Immature natural killer cell (primary cell): Measurements from ENCODE around the gene PAPLN. TPM values are rescaled to one million over a fixed set of nuclear protein-coding genes. Genes with fewer than 3 reads are reported as not detected.
A peak's percentile ranks its signal among the peaks of the same experiment; 100 is the strongest.

ENCODE experiments used
- DNase-seq, 3 donors: peaks; one replicate each; pipeline ENCODE4 v3.0.0; 2022; ENCODE audit warnings: mixed read lengths in 1 of 3
- H3K27ac Mint-ChIP-seq, 6 donors: one replicate each; pipeline ENCODE4 v1.8.0; 2020; ENCODE audit warnings: mixed read lengths in 6 of 6, mild to moderate bottlenecking in 5 of 6, inconsistent platforms in 4 of 6, moderate library complexity in 3 of 6
- H3K27me3 Mint-ChIP-seq, 3 donors: one replicate each; pipeline ENCODE4 v1.8.0; 2020 to 2021; ENCODE audit warnings: low read depth in 3 of 3, mild to moderate bottlenecking in 3 of 3, mixed read lengths in 3 of 3, moderate library complexity in 3 of 3, inconsistent platforms in 1 of 3
- H3K36me3 Mint-ChIP-seq, 3 donors: one replicate each; pipeline ENCODE4 v1.8.0; 2020; ENCODE audit warnings: mixed read lengths in 3 of 3, inconsistent platforms in 2 of 3, mild to moderate bottlenecking in 2 of 3
- H3K4me1 Mint-ChIP-seq, 2 donors: one replicate each; pipeline ENCODE4 v1.8.0; 2020; ENCODE audit warnings: inconsistent platforms in 2 of 2, mild to moderate bottlenecking in 2 of 2, mixed read lengths in 2 of 2, moderate library complexity in 1 of 2
- H3K4me3 Mint-ChIP-seq, 5 donors: one replicate each; pipeline ENCODE4 v1.8.0; 2020; ENCODE audit warnings: mild to moderate bottlenecking in 5 of 5, mixed read lengths in 5 of 5, inconsistent platforms in 3 of 5, moderate library complexity in 3 of 5
- H3K9me3 Mint-ChIP-seq, 6 donors: one replicate each; pipeline ENCODE4 v1.8.0; 2020; ENCODE audit warnings: mild to moderate bottlenecking in 6 of 6, mixed read lengths in 6 of 6, inconsistent platforms in 4 of 6, moderate library complexity in 3 of 6
- polyA plus RNA-seq, 3 donors: library from polyadenylated mRNA; unstranded; fragments of 300-500 nt; fragmentation: Illumina TruSeq; gene quantifications; one replicate each; pipeline ENCODE4 v1.2.3, GENCODE V29; 2021

Gene PAPLN
- polyA plus RNA-seq, 3 donors from 2014 or later: 0.15 to 0.47 TPM; not detected in 1

DNA sequence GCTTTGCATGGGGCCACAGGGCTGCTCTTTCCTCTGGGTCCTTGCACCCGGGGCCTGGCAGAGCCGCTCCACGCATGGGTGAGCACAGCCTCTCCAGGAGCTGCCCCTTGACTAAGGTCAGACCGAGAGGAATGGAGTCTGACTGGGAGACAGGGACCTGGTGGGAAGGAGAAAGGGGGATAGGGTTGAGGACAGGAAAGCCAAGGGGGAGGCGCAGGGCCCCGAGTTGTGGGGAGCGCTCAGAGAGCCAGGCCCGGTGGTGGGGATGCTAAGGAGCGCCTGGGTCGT lies 16.0 kb downstream of the PAPLN start:
- Mint-ChIP-seq H3K36me3 (no peaks in the 10 kb centered on the region), H3K9me3 (no peaks in the 10 kb centered on the region), H3K27ac (no peak overlapping the region), H3K4me1 (no peaks in the 10 kb centered on the region), H3K4me3 (no peak overlapping the region), H3K27me3 (peaks cover 0 to 2% (median 2%) of the 10 kb centered on the region in 3 donors)
- DNase-seq: no peak

DNA sequence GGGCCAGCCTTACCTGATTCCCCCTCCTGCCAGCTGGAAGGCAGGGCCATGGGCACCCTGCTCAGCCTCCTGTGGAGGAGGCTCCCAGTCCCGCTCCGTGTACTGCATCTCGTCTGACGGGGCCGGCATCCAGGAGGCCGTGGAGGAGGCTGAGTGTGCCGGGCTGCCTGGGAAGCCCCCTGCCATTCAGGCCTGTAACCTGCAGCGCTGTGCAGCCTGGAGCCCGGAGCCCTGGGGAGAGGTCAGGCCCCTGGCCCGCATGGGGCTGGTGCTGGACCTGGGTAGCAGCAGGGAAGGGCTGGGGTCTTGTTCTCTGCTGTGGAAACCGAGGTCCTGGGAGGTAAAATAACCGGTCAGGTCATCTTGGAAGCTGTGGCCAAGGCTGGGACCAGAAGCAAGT lies 16.4 kb downstream of the PAPLN start:
- no peak overlapping the region for H3K4me3 Mint-ChIP-seq
- DNase-seq: no peak

DNA sequence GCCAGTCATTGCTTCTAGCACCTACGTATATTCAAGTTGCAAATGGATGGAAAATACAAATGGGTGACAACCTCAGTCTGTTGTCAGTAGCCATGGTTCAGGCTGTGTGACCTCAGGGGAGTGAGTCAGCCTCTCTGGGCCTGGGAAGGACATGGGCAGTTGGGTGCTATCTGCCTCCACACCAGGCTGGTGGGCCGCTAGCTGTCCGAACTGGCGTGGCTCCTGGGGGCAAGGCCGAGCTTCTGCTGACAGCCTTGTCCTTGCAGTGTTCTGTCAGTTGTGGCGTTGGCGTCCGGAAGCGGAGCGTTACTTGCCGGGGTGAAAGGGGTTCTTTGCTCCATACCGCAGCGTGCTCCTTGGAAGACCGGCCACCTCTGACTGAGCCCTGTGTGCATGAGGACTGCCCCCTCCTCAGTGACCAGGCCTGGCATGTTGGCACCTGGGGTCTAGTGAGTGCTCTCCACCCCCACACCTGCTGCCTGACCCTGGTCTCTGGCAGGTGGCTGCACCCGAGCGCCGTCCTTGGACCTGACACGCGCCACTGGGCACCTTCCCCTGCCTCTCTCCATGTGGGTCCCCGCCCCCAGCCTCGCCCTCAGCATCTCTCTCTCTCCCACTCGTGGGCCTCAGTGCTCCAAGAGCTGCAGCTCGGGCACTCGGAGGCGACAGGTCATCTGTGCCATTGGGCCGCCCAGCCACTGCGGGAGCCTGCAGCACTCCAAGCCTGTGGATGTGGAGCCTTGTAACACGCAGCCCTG lies 17.1 kb downstream of the PAPLN start:
- Mint-ChIP-seq H3K9me3 (no peaks in the 10 kb centered on the region), H3K4me1 (no peaks in the 10 kb centered on the region), H3K36me3 (no peaks in the 10 kb centered on the region), H3K4me3 (no peak overlapping the region), H3K27me3 (peaks cover 0 to 2% (median 0%) of the 10 kb centered on the region in 3 donors), H3K27ac (no peak overlapping the region)
- no peak for DNase-seq

More for the DNA sequence above, 16.4 kb downstream of the PAPLN start:
- H3K4me1 Mint-ChIP-seq: no peaks in the 10 kb centered on the region
- H3K27ac Mint-ChIP-seq: no peak overlapping the region
- no peaks in the 10 kb centered on the region for H3K9me3 Mint-ChIP-seq
- H3K36me3 Mint-ChIP-seq: no peaks in the 10 kb centered on the region
- peaks cover 0 to 2% (median 2%) of the 10 kb centered on the region in 3 donors for H3K27me3 Mint-ChIP-seq

DNA sequence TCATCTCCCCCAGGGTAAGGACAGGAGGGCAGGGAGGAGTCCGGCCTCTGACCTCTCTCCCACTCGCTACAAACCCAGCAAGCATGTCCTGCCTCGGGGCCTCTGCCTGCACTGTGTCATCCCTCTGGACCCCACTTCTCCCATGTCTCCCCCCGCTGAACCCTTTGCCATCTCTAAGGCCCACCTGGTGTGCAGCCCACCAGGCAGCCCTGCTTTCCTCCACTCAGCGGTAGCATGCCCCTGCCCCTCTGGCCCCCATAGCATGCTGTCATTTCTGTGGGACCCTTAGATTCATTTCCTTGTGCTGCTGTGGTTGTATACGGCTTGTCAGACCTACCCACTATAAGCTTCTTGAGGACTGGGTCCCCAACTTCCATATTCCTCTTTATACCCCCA lies 17.7 kb downstream of the PAPLN start:
- Mint-ChIP-seq H3K27ac (no peak overlapping the region), H3K27me3 (peaks cover 0 to 2% (median 0%) of the 10 kb centered on the region in 3 donors), H3K4me1 (no peaks in the 10 kb centered on the region), H3K4me3 (no peak overlapping the region), H3K36me3 (no peaks in the 10 kb centered on the region), H3K9me3 (no peaks in the 10 kb centered on the region)
- no peak for DNase-seq

DNA sequence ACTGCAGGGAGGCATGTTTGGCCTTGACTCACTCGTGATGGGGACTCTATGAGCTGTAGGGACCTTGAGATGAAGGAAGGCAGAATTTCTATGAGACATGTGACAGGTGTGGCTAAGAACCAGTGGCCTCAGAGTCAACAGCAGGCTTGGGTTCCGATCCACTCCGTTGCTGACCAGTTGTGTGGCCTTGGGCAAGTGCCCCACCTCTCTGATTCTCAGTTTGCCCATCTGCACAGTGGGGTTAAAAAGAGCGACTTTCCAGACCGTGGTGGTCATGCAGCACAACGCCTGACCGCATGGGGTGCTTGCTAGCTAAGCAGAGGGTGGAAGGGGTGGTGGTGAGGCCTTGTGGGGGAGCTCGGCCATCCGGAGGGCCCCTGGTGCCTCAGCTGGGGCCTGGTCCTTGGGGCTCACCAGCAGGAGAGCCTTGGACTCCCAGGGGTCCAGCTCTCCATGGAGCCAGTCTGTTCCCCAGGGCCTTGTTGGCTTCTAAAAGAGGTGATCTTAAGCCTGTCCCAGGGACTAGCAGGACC lies 18.5 kb downstream of the PAPLN start:
- Mint-ChIP-seq H3K27ac (no peak overlapping the region), H3K4me1 (no peaks in the 10 kb centered on the region), H3K36me3 (no peaks in the 10 kb centered on the region), H3K4me3 (no peak overlapping the region), H3K27me3 (peaks cover 0 to 2% (median 0%) of the 10 kb centered on the region in 3 donors), H3K9me3 (no peaks in the 10 kb centered on the region)
- no peak for DNase-seq

DNA sequence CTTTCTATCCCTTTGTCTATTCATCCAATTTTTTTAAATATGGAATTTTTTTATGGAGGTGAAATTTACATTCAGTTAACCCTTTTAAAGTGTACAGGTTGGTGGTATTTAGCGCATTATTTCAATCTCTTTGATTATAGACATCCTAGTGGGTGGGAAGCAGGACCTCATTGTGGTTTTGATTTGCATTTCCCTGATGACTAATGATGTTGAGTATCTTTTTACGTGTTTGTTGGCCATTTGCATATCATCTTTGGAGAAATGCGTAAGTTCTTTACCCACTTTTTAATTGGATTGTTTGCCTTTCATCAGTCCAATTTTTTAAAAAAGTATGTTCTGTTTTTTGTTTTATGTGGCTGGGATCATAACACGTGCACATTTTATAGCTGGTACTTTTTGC lies 20.8 kb downstream of the PAPLN start:
- Mint-ChIP-seq H3K4me3 (no peak overlapping the region), H3K36me3 (no peaks in the 10 kb centered on the region), H3K4me1 (no peaks in the 10 kb centered on the region), H3K27me3 (no peaks in the 10 kb centered on the region), H3K27ac (no peak overlapping the region), H3K9me3 (no peaks in the 10 kb centered on the region)
- DNase-seq: no peak

DNA sequence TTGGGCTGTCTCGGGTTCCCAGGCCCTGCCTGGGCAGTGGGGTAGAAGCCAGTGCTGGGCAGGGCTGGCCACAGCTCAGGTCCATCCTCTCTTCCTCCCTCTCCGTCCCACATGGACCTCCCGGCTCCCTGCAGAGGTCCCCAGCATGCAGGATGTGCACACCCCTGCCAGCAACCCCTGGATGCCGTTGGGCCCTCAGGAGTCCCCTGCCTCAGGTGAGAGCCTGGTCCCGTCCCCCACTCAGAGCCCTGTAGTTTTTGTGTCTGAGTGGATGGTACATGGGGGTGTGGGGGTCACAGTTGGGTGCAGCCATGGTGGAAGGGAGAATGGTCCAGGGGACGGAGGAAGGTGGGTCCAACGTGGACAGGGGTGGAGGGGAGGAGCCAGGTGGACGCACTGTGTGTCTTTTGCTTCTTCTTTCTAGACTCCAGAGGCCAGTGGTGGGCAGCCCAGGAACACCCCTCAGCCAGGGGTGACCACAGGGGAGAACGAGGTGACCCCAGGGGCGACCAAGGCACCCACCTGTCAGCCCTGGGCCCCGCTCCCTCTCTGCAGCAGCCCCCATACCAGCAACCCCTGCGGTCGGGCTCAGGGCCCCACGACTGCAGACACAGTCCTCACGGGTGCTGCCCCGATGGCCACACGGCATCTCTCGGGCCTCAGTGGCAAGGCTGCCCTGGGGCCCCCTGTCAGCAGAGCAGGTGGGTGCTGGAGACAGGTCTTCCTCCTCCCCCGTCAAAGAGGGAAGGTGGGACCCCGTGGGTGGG lies 21.7 kb downstream of the PAPLN start:
- DNase-seq: no peak
- H3K4me1 Mint-ChIP-seq: no peaks in the 10 kb centered on the region

DNA sequence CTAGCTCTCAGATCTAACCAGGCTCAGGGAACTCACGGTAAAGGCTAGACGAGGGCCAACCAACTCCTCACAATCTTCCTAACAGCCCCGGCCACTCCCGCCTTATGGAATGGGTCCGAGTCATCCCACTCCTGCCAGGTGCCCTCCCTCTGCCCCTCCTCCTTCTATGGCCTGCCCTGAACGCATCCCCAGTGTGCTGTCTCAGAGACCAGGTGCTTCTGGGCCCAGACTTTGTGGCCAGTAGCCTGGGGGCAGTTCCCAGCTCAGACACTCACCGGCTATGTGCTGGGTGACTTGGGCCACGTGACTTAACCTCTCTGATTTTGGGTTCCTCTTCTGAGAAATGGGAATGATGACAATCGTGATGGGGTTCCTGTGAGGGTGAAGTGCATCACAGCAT lies 22.5 kb downstream of the PAPLN start:
- H3K9me3 Mint-ChIP-seq: no peaks in the 10 kb centered on the region
- H3K4me3 Mint-ChIP-seq: peak overlapping the region in 1 of 5 donors; percentile 24
- DNase-seq: no peak
- H3K27ac Mint-ChIP-seq: no peak overlapping the region
- H3K36me3 Mint-ChIP-seq: no peaks in the 10 kb centered on the region
- H3K4me1 Mint-ChIP-seq: no peaks in the 10 kb centered on the region
- H3K27me3 Mint-ChIP-seq: no peaks in the 10 kb centered on the region

More for the DNA sequence above, 21.7 kb downstream of the PAPLN start:
- H3K4me3 Mint-ChIP-seq: no peak overlapping the region
- H3K27ac Mint-ChIP-seq: no peak overlapping the region
- no peaks in the 10 kb centered on the region for H3K27me3 Mint-ChIP-seq
- no peaks in the 10 kb centered on the region for H3K9me3 Mint-ChIP-seq
- H3K36me3 Mint-ChIP-seq: no peaks in the 10 kb centered on the region

DNA sequence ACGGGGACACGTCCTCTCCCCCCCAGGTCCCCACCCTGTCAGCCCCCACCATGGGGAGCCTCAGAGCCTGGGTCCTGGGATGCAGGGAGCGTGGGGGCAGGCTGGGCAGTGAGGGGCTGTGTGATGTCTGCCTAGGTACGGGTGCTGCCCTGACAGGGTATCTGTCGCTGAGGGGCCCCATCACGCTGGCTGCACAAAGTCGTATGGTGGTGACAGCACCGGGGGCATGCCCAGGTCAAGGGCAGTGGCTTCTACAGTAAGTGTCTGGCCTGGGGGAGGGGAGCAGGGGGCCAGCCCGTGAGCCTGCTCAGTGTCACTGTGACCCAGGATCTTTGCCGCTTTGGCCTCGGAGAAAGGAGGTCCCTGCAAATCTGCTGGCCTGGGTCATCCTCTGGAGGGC lies 23.3 kb downstream of the PAPLN start:
- Mint-ChIP-seq H3K4me3 (no peak overlapping the region), H3K4me1 (no peaks in the 10 kb centered on the region), H3K27ac (no peak overlapping the region), H3K36me3 (no peaks in the 10 kb centered on the region), H3K9me3 (no peaks in the 10 kb centered on the region), H3K27me3 (no peaks in the 10 kb centered on the region)
- DNase-seq: no peak

DNA sequence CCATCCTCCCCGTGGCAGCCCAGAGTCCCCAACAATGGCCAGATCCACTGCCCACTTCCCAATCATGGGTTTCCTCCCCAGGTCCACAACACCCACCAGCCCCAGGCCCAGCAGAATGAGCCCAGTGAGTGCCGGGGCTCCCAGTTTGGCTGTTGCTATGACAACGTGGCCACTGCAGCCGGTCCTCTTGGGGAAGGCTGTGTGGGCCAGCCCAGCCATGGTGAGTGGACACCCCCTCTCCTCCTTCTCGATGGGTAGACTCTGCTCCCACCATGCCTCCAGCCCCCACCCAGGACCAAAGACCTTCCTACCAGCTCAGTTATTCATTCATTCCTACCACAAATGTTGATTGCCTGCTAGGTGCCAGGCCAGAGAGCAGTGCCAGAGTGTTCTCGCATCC lies 23.8 kb downstream of the PAPLN start:
- Mint-ChIP-seq H3K36me3 (no peaks in the 10 kb centered on the region), H3K4me1 (no peaks in the 10 kb centered on the region), H3K27me3 (no peaks in the 10 kb centered on the region), H3K9me3 (no peaks in the 10 kb centered on the region), H3K27ac (no peak overlapping the region), H3K4me3 (no peak overlapping the region)
- no peak for DNase-seq

DNA sequence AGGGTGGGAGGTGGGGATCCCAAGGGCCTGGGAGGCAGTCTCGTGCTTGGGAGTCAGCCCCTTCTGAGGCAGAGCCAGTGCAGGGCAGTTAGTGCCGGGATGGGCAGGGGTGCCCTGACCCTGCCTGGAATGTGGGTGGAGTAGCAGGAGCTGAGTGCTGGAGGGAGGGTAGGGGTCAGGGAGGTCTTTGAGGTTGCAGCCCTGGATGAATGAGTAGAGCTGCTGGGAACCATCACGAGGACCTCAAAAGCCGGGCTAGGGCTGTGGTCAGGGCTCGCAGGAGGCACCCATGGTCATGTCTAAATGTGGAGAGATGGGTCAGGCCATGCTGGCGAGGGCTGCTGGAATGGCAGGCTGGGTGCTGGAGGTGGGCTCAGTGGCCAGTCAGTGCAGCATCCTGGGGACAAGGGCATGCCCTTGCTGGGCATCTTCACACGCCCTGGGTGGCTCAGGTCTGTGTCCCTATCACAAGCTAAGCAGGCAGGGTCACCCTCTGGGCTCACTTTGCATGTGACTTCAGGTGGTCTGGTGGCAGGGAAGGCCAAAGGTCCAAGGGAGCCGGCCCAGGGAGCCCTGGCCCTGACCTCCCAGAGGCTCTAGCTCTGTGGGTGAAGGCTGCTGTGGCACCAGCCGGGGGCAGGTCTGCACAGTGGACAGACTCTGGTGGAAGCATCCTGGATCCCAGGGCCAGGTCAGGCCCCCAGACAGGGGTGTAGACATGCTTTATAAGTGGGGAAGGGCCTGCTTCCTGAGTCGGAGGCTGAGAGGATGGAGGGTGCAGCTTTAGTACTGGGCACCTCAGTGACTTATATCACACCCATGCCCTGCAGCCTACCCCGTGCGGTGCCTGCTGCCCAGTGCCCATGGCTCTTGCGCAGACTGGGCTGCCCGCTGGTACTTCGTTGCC lies 24.5 kb downstream of the PAPLN start:
- Mint-ChIP-seq H3K36me3 (no peaks in the 10 kb centered on the region), H3K27me3 (peaks cover 0 to under 1% (median 0%) of the 10 kb centered on the region in 3 donors)

DNA sequence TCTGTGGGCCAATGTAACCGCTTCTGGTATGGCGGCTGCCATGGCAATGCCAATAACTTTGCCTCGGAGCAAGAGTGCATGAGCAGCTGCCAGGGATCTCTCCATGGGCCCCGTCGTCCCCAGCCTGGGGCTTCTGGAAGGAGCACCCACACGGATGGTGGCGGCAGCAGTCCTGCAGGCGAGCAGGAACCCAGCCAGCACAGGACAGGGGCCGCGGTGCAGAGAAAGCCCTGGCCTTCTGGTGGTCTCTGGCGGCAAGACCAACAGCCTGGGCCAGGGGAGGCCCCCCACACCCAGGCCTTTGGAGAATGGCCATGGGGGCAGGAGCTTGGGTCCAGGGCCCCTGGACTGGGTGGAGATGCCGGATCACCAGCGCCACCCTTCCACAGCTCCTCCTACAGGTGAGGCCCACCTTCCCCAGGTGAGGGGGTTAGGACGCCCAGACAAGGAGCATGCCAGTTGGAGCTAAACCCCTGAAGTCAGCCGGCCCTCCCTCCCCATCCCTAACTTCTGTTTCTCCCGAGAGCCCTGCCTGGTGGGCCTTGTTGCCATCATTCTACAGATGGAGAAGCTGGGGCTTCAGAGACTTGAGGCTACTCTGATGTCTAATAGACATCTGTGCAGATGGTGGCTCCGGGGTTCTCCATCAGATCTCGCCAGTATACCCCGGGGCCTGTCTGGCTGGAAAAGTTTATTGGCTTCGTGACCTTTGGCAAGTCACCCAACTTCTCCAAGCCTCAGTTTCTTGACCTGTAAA lies 25.3 kb downstream of the PAPLN start:
- Mint-ChIP-seq H3K27me3 (peaks cover 0 to 1% (median 0%) of the 10 kb centered on the region in 3 donors), H3K4me1 (no peaks in the 10 kb centered on the region), H3K27ac (no peak overlapping the region), H3K36me3 (no peaks in the 10 kb centered on the region), H3K9me3 (no peaks in the 10 kb centered on the region), H3K4me3 (no peak overlapping the region)
- DNase-seq: no peak

More for the DNA sequence above, 24.5 kb downstream of the PAPLN start:
- DNase-seq: no peak
- H3K4me3 Mint-ChIP-seq: no peak overlapping the region
- no peak overlapping the region for H3K27ac Mint-ChIP-seq
- no peaks in the 10 kb centered on the region for H3K9me3 Mint-ChIP-seq
- H3K4me1 Mint-ChIP-seq: no peaks in the 10 kb centered on the region

DNA sequence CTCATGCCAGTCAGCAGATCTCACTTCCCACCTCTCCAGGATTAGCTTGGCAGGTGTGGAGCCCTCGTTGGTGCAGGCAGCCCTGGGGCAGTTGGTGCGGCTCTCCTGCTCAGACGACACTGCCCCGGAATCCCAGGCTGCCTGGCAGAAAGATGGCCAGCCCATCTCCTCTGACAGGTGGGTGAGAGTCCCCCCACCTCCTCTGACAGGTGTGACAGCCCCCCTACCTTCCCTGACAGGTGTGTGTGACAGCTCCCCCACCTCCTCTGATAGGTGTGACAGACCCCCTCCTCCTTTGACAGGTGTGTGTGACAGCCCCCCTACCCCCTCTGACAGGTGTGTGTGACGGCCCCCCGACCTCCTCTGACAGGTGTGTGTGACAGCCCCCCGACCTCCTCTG lies 26.3 kb downstream of the PAPLN start:
- H3K4me3 Mint-ChIP-seq: no peak overlapping the region
- no peaks in the 10 kb centered on the region for H3K9me3 Mint-ChIP-seq
- no peak overlapping the region for H3K27ac Mint-ChIP-seq
- H3K36me3 Mint-ChIP-seq: no peaks in the 10 kb centered on the region
- DNase-seq: no peak
- no peaks in the 10 kb centered on the region for H3K4me1 Mint-ChIP-seq
- peaks cover 0 to 5% (median 1%) of the 10 kb centered on the region in 3 donors for H3K27me3 Mint-ChIP-seq
